KMS-11 (cell line): ENCODE measurements around the gene TMEM100.

Experiments used
- H2AFZ ChIP-seq: fragments of 200-600 bp; sonication (generic); 2 replicates; pipeline ENCODE4 v1.6.1; 2016; ENCODE audit warnings: antibody characterized with exemption, mixed run types, low read depth
- H3K27ac ChIP-seq: fragments of 200-600 bp; sonication (generic); 2 replicates; pipeline ENCODE4 v1.6.1; 2016; ENCODE audit warnings: mild to moderate bottlenecking, mixed run types
- H3K27me3 ChIP-seq: fragments of 200-600 bp; sonication (generic); 2 replicates; pipeline ENCODE4 v1.6.1; 2017; ENCODE audit warnings: mild to moderate bottlenecking, low read depth, mixed run types, moderate library complexity; ENCODE audit not compliant: insufficient read depth
- H3K36me3 ChIP-seq: fragments of 200-600 bp; sonication (generic); 2 replicates; pipeline ENCODE4 v1.6.1; 2017; ENCODE audit warnings: mild to moderate bottlenecking, mixed run types; ENCODE audit not compliant: insufficient read depth
- H3K4me1 ChIP-seq: fragments of 200-600 bp; sonication (generic); 2 replicates; pipeline ENCODE4 v1.6.1; 2016; ENCODE audit warnings: mild to moderate bottlenecking, low read depth, mixed run types; ENCODE audit not compliant: poor library complexity, severe bottlenecking
- H3K4me2 ChIP-seq: fragments of 200-600 bp; sonication (generic); 2 replicates; pipeline ENCODE4 v1.7.0; 2016; ENCODE audit warnings: mild to moderate bottlenecking, mixed run types
- H3K4me3 ChIP-seq: fragments of 200-600 bp; sonication (generic); IDR thresholded peaks from 2 replicates; pipeline ENCODE4 v1.6.1; 2017; ENCODE audit warnings: low read depth, low read length, mixed read lengths; ENCODE audit not compliant: insufficient read depth
- H3K79me2 ChIP-seq: fragments of 200-600 bp; sonication (generic); 2 replicates; pipeline ENCODE4 v1.6.1; 2016; ENCODE audit warnings: low read depth, mixed run types; ENCODE audit not compliant: insufficient read depth
- H3K9ac ChIP-seq: fragments of 200-600 bp; sonication (generic); 2 replicates; pipeline ENCODE4 v1.6.1; 2016; ENCODE audit warnings: mild to moderate bottlenecking, mixed run types
- H4K20me1 ChIP-seq: fragments of 200-600 bp; sonication (generic); 2 replicates; pipeline ENCODE4 v1.6.1; 2016; ENCODE audit warnings: mild to moderate bottlenecking, mixed run types; ENCODE audit not compliant: insufficient read depth
- TF ChIP-seq, protein P1 (sequence below): fragments of 200-600 bp; sonication (generic); conservative IDR thresholded peaks from 2 replicates; pipeline ENCODE4 v1.6.1; 2017; ENCODE audit warnings: low read depth, mild to moderate bottlenecking, antibody characterized with exemption, low read length, moderate library complexity, mixed read lengths

TMEM100 gene

DNA sequence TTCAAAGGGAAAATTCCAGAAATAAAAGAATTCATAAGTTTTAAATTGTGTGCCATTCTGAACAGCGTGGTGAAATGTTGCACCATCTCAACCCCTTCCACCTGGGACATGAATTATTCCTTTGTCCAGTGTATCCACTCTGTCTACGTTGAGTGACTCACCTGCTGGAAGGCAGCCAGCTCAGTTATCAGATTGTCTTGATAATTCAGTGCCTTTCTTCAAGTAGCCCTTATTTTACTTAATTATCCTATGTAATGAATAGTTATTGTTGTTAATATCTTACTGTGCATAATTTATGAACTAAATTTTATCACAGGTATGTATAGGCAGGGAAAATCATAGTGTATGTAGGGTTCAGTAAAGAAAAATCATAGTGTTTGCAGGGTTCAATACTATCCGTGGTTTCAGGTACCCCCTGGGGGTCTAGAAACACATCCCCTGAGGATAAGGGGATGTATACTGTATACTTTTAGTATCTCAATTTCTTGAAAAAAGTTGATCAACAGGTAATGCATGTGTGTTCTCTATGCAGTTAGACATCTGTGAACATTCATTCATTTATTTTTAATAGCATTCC lies 20.5 kb upstream of the TMEM100 start:
- Histone ChIP-seq H3K4me3 (no peak overlapping the region), H3K27me3 (no peaks in the 10 kb centered on the region), H3K79me2 (no peaks in the 10 kb centered on the region), H3K27ac (no peak overlapping the region), H3K36me3 (no peaks in the 10 kb centered on the region), H4K20me1 (no peaks in the 10 kb centered on the region), H2AFZ (no peak overlapping the region), H3K4me2 (no peak overlapping the region), H3K9ac (no peak overlapping the region), H3K4me1 (no peaks in the 10 kb centered on the region)
- TF ChIP-seq, protein P1, sequence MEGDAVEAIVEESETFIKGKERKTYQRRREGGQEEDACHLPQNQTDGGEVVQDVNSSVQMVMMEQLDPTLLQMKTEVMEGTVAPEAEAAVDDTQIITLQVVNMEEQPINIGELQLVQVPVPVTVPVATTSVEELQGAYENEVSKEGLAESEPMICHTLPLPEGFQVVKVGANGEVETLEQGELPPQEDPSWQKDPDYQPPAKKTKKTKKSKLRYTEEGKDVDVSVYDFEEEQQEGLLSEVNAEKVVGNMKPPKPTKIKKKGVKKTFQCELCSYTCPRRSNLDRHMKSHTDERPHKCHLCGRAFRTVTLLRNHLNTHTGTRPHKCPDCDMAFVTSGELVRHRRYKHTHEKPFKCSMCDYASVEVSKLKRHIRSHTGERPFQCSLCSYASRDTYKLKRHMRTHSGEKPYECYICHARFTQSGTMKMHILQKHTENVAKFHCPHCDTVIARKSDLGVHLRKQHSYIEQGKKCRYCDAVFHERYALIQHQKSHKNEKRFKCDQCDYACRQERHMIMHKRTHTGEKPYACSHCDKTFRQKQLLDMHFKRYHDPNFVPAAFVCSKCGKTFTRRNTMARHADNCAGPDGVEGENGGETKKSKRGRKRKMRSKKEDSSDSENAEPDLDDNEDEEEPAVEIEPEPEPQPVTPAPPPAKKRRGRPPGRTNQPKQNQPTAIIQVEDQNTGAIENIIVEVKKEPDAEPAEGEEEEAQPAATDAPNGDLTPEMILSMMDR: no peak

DNA sequence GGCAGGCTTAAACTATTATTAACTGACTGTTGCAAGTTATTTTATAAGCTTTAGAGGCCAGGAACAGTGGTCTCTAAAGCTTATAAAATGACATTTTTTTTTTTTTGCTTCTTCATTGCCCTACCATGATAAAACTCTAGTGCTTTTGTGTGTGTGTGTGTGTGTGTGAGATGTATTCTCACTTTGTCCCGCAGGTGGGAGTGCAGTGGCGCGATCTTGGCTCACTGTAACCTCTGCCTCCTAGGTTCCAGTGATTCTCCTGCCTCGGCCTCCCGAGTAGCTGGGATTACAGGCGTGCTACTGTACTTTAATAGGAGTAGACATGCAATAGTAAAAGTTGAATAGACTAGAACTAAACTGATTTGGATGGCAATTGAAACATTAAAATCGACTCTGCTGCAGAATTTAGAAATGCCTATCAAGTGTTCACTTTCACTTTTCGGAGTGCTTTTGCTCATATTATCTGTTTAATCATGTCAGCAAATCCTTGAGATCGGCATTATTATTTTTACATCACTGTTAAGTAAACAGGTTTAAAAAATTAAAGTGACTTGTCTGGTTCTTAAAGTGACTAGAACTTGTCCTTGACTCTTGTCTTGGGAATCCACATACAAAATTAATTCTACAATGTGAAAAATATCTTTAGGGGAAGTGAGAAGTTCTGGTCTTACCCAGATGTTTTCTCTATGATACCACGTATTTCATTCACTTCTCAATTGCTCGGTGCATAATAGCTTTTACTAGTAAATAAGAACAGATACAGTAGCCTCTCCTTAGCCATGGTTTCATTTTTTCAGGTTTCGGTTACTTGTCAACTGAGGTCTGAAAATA lies 19.8 kb upstream of the TMEM100 start:
- no peak overlapping the region for H3K27ac ChIP-seq
- no peak overlapping the region for H3K9ac ChIP-seq
- no peaks in the 10 kb centered on the region for H3K27me3 ChIP-seq
- no peaks in the 10 kb centered on the region for H3K4me1 ChIP-seq
- H3K4me3 ChIP-seq: no peak overlapping the region
- no peaks in the 10 kb centered on the region for H4K20me1 ChIP-seq
- no peak overlapping the region for H2AFZ ChIP-seq
- no peaks in the 10 kb centered on the region for H3K79me2 ChIP-seq
- no peaks in the 10 kb centered on the region for H3K36me3 ChIP-seq
- H3K4me2 ChIP-seq: no peak overlapping the region
- TF ChIP-seq, protein P1: no peak

DNA sequence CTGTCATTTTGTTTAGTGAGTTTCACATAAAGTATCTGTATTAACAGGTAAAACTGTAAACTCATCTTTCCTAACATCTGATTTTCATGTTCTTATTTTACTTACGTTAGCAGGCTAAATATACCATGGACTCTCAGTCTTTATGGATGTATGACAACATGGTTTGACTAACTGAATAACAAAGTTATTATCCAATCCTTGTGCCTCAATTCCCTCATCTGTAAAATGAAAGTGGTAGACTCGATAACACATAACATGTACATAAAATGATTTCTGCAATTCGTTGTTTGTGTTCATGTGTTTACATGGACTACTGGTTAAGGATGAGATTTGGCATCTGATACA lies 18.7 kb upstream of the TMEM100 start:
- H3K27ac ChIP-seq: no peak overlapping the region
- no peaks in the 10 kb centered on the region for H3K79me2 ChIP-seq
- no peaks in the 10 kb centered on the region for H4K20me1 ChIP-seq
- no peak overlapping the region for H3K9ac ChIP-seq
- no peaks in the 10 kb centered on the region for H3K4me1 ChIP-seq
- TF ChIP-seq, protein P1: no peak
- no peak overlapping the region for H2AFZ ChIP-seq
- no peak overlapping the region for H3K4me2 ChIP-seq
- no peaks in the 10 kb centered on the region for H3K27me3 ChIP-seq
- no peaks in the 10 kb centered on the region for H3K36me3 ChIP-seq
- no peak overlapping the region for H3K4me3 ChIP-seq

DNA sequence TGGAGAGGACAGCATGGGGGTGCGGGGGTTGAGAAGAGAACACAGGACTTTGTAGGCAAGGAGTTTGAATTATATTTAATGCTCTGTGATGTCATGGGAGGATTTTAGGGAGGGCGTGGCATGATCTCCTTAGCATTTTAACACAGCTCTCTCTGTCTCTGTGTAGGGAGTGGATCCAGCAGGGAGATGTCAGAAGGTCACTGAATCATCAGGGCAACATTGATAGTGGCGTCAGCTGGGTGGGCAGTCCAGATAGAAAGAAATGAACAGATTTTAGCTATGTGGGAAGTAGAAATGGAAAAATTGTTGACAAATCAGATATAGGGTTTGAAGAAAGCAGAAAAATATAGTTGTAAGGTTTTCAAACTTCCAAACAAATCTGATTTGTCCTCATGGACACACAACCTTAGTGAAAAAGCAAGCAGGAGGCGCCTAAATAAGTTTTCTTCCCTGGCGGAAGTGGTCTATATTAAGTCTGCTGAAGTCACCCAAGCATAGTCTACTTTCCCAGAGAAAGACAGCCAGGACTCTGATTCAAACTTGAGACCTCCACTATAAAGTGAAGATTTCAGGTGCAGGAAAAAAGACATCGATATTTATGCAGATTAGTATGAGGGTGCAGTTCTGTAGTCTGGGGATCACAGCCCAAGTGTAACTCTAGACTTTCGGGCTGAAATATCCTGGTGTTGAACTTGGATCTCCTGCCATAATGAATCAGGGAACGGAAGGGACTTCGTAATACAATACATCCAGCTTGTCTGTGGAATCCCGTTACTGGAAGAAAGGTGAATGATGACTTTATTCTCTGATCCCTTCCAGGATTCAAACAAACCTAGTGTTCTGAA lies 18.1 kb upstream of the TMEM100 start:
- TF ChIP-seq, protein P1: no peak
- no peak overlapping the region for H3K27ac ChIP-seq
- no peak overlapping the region for H3K9ac ChIP-seq

More for the DNA sequence above, 18.1 kb upstream of the TMEM100 start:
- Histone ChIP-seq H3K79me2 (no peaks in the 10 kb centered on the region), H3K4me1 (no peaks in the 10 kb centered on the region), H2AFZ (no peak overlapping the region), H3K4me2 (no peak overlapping the region), H3K36me3 (no peaks in the 10 kb centered on the region), H3K4me3 (no peak overlapping the region), H3K27me3 (no peaks in the 10 kb centered on the region), H4K20me1 (no peaks in the 10 kb centered on the region)
